Ishikawa (cell line): ENCODE data around the gene ANAPC13.

ENCODE experiments used
- CEBPB ChIP-seq: IDR thresholded peaks from 2 replicates; pipeline ENCODE4 v1.6.1; 2012
- EGR1 ChIP-seq: IDR thresholded peaks from 2 replicates; pipeline ENCODE4 v1.6.1; 2012
- EP300 ChIP-seq: IDR thresholded peaks from 2 replicates; pipeline ENCODE4 v1.6.1; 2012; ENCODE audit warnings: borderline replicate concordance
- MAX ChIP-seq: IDR thresholded peaks from 2 replicates; pipeline ENCODE4 v1.6.1; 2012
- NFIC ChIP-seq: IDR thresholded peaks from 2 replicates; pipeline ENCODE4 v1.6.1; 2012
- RAD21 ChIP-seq: IDR thresholded peaks from 2 replicates; pipeline ENCODE4 v1.6.1; 2012; ENCODE audit warnings: low read depth
- REST ChIP-seq: IDR thresholded peaks from 2 replicates; pipeline ENCODE4 v1.6.1; 2012; ENCODE audit warnings: low read depth, mild to moderate bottlenecking
- TAF1 ChIP-seq: IDR thresholded peaks from 2 replicates; pipeline ENCODE4 v1.6.1; 2012; ENCODE audit warnings: low read depth, mild to moderate bottlenecking
- TCF12 ChIP-seq: IDR thresholded peaks from 2 replicates; pipeline ENCODE4 v1.6.1; 2012; ENCODE audit warnings: low read depth
- TEAD4 ChIP-seq: IDR thresholded peaks from 2 replicates; pipeline ENCODE4 v1.6.1; 2012
- USF1 ChIP-seq: IDR thresholded peaks from 2 replicates; pipeline ENCODE4 v1.6.1; 2012
- YY1 ChIP-seq: IDR thresholded peaks from 2 replicates; pipeline ENCODE4 v1.6.1; 2012; ENCODE audit warnings: low read depth
- ZBTB7A ChIP-seq: IDR thresholded peaks from 2 replicates; pipeline ENCODE4 v1.6.1; 2012; ENCODE audit warnings: low read depth

GRCh38 chr3:134511500-134511899 lies 25.7 kb upstream of the ANAPC13 start:
- TF ChIP-seq RAD21, result no peak
- no peak for TF ChIP-seq NFIC
- TF ChIP-seq REST, result no peak
- TF ChIP-seq TCF12, result no peak
- TF ChIP-seq EP300, result no peak
- no peak for TF ChIP-seq YY1
- no peak for TF ChIP-seq USF1
- TF ChIP-seq CEBPB, result no peak
- TF ChIP-seq MAX, result no peak
- no peak for TF ChIP-seq ZBTB7A
- no peak for TF ChIP-seq TAF1
- no peak for TF ChIP-seq TEAD4
- TF ChIP-seq EGR1, result no peak
